GM21619 (cell line): ENCODE measurements around the gene HELLS.
"Not testable (repeated sequence)": the region's sequence is repeated elsewhere in the genome, so short reads cannot be mapped to it uniquely, and the experiment has no call there.

Source experiments
- ATAC-seq: cut with Tn5 transposase; IDR thresholded peaks from one replicate; pipeline ENCODE4 v1.9.1; 2021; ENCODE audit not compliant: unreplicated experiment

HELLS gene

DNA sequence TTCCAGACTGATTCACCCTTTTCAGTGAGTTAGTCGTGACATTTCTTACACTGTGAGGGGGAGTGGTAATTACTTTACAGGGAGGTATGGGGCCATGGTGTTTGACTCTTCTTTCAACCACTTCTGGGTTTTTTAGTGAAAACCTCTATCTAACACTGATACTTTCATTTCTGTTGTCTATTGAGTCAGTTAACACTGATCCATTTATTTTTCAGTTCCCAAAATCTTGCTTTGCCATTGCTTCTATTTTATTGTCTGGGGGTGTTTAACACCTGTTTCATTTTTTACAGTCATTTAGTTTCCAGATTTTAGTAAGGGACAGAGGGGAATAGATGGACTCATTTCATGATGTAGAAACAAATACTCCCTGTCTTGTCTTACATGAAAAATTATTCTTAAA lies 61.5 kb downstream of the HELLS start:
- ATAC-seq: peak; percentile 83

DNA sequence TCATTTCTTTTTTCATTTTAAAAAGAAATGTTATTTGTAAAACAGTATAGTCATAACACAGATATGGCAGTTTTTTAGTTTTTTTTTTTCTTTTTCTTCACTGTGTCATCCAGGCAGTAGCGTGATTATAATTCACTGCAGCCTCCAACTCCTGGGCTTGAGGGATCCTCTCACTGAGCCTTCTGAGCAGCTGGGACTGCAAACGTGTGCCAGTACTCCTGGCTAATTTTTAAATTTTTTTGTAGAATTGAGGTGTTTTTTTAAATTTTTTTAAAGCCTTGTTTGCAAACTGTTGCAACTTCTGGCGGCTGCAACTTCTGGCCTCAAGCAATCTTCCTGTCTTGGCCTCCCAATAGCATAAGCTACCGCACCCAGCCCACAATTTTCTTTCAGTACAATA lies 63.0 kb downstream of the HELLS start:
- ATAC-seq: no peak

DNA sequence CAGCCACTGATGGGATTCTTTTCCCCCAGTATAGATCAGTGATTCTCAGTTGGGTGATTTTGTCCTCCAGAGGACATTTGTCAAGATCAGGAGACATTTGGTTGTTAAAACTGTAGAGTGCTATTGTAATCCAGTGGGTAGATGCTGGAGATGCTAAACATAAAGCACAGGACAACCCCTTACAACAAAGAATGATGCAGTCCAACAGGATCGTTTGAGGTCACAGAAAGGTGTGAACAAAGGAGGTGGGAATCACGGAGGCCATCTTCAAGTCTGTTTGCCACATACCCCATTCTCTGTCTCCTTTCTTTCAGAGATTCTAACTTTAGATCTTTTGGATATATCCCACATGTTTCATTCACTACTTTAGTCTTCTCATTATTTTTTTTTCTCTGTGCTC lies 69.0 kb downstream of the HELLS start:
- ATAC-seq: no peak

DNA sequence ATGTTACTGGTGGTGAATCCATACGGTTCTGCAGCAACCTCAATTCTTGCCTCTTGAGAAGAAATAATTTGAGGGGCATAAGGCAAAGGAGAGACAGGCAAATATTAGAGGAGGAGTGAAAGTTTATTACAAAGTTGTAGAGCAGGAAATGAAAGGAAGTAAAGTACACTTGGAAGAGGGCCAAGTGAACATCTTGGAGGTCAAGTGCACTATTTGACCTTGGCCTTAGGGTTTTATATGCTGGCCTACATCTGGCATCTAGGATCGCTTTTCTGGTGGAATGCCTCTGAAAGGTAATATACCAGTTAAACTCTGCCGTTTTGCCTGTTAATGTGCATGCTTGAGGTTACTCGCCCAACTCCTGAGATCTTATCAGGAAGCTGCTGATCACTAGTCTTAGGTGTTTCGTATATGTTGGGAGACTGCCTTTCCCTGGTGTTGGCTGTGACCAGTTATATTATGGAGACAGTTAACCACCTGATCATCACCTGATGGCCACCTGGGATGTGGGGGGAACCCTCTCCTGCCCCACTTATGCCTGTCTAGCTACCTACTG lies 71.9 kb downstream of the HELLS start:
- no peak for ATAC-seq

DNA sequence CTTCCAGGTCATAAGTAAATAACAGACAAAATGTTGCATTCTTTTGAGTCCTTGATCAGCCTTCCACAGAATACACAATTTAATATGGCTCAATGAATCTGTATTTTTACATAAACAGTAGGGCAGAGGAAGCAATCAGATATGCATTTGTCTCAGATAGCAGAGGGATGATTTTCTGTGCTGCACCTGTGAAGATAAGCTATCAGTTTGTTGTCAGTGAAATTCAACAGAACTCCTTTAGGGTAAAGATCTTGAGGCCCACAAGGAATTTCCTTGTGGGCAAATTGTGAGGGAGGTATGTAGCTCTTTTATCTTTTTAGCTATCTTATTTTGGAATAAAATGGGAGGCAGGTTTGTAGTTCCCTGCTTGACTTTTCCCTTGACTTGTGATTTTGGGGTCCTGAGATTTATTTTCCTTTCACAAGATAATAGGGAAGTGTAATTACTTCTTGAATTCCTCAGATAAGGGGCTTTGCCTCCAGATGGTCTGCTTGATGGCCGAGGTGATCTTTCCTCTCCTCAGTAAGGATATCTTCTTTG lies 77.1 kb downstream of the HELLS start:
- no peak for ATAC-seq

DNA sequence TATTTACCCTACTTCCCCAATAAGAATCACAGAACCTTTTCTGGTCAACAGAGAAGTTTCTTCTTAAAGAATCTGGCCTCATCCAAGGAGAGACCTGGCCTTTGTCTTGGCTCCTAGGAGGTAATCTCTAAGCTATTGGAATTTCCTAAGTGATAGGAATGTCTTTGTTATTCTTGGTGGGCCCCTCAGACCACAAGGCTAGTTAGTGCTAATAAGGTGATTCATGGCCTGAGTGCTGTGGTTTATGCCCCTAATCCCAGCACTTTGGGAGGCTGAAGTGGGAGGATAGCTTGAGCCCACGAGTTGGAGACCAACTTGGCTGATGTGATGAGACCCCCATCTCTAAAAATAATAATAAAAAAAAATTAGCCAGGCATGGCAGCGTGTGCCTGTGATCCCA lies 78.0 kb downstream of the HELLS start:
- ATAC-seq: no peak

DNA sequence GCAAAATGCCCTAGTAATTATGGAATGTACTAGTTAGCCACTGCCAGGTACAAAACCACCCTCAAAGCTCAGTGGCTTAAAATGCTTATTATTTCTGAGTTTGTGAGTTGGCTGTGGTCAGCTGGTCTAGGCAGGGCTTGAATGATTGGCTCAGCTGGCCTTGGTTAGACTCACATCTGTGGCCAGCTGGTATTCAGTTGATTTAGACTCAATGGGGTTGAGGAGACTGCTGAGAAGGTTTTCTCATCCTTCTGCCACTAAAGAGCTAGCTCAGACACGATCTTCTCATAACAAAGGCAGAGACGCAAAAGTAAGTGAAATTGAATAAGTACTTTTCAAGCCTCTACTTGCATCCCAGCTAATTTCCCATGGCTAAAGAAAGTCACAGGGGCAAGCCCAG lies 80.9 kb downstream of the HELLS start:
- no peak for ATAC-seq

DNA sequence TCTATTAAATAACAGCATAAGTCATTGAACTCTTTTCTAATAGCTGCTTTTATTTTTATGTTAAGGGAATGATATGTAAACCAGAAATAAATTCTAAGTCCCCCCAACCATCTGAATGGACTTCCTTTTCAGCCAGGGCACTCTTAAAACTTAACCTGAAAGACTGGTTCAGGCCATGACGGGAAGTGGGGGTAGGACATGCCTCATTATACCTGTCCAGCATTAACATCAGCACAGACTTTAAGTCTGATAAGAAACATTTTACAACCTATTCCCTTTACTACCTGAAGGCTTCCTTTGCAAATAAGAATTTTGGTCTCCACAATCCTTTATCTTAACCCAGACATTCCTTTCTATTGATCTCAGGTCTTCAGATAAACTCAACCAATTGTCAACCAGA lies 81.9 kb downstream of the HELLS start:
- ATAC-seq: no peak

DNA sequence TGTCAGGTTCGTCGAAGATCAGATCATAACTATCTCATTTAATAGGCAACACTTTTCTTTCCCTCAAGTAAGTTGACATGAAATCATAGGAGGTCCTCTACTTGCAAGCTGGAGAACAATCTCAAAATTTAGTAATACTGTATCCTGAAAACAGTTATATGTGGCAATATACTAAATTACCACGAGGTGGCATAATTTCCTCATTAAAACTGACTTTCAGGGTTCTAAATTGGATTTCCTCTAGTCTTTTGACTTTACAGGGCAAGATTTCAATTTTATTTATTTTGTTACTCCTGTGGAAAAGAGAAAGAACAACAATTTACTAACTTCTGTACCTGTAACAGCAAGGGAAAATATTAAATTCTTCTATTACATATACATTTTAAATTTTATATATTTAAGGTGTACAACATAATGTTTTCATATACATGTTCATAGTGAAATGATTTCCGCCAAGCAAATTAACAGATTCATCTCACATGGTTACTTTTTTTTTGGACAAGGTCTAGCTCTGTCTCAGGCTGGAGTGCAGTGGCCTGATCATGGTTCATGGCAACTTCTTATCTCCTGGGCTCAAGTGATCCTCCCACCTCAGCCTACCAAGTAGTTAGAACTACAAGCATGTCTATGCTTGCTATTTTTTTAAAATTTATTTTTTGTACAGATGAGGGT lies 84.6 kb downstream of the HELLS start:
- no peak for ATAC-seq

DNA sequence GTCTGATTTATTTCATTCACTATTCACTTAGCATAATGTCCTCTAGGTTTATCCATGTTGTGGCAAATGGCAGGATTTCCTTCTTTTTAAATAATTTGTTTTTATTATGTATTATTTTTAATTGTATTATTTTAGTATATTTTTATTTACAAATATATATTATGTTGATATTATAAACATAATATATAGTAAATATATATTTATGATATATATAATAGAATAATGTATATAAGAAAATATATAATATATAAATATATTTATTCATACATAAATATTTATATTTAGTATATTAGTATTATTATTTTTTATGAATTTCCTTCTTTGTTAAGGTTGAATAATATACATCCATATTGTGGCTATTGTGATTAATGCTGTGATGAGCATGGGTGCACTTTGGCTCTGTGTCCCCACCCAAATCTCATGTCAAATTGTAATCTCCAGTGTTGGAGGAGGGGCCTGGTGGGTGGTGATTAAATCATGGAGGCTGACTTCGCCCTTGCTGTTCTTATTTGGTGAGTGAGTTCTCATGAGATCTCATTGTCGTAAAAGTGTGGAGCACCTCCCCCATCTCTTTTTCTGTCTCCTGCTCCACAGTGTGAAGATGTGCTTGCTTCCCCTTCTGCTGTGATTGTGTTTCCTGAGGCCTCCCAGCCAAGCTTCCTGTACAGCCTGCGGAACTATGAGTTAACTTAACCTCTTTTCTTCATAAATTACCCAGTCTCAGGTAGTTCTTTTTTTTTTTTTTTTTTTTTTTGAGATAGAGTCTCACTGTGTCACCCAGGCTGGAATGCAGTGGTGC lies 85.7 kb downstream of the HELLS start:
- ATAC-seq: no peak

DNA sequence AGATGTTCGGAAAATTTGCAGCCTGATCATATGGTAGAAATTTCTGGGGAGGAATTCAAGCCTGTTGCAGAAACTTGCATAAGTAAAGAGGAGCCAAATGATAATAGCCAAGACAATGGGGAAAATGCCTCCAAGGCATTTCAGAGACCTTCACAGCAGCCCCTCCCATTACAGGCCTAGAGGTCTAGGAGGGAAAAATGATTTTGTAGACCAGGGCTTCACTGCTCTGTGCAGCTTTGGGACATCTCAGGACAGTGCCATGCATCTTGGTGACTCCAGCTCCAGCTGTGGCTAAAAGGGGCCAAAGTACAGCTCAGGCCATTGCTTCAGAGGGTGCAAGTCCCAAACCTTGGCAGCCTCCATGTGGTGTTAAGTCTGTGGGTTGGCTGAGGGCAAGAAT lies 87.4 kb downstream of the HELLS start:
- ATAC-seq: no peak

DNA sequence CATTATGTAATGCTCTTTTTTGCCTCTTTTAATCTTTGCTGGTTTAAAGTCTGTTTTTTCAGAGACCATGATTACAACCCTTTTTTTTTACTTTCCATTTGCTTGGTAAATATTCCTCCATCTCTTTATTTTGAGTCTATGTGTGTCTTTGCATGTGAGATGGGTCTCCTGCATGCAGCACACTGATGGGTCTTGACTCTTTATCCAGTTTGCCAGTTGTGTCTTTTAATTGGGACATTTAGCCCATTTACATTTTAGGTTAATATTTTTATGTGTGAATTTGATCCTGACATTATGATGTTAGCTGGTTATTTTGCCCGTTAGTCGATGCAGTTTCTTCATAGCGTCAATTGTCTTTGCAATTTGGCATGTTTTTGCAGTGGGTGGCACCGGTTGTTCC lies 92.5 kb downstream of the HELLS start:
- not testable (repeated sequence) for ATAC-seq

DNA sequence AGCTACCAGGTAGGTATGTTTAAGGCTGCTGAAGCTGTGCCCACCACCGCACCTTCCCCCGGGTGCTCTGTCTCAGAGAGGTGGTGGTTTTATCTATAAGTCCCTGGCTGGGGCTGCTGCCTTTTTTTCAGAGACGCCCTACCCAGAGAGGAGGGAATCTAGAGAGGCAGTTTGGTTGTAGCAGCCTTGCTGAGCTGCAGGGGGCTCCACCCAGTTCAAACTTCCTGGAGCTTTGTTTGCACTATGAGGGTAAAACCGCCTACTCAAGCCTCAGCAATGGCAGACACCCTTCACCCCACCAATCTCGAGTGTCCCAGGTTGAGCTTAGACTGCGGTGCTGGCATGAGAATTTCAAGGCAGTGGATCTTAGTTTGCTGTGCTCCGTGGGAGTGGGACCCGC lies 94.3 kb downstream of the HELLS start:
- no peak for ATAC-seq

DNA sequence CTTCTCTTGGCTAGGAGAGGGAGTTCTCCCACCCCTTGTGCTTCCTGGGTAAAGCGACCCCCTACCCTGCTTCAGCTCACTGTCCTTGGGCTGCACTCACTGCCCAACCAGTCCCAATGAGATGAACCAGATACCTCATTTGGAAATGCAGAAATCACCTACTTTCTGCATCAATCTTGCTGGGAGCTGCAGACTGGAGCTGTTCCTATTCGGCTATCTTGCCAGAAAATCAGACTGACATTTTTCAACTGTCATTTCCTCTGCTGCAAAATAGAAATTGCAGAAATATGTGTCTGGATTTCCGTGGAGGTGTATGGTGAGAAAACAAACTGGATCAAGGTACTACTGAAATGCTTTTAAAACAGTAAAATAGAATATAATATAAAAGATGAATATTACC lies 95.0 kb downstream of the HELLS start:
- no peak for ATAC-seq

DNA sequence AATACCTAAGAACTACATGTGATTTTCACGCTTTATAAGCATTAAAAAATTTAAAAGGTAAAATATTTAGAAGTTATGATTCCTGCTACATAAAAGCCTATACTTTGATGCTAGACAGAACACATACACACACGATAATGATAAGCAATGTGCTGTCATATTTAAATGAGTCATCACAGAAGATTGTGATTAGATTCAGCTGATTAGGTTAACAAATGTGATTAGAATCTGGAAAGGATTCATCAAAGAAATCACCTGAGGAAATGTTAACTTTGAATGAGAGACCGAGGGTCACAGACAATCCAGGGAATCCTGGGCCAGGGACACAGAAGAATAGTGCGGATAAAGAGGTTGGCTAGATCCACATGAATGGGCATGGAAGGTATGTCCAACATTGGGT lies 95.9 kb downstream of the HELLS start:
- no peak for ATAC-seq

DNA sequence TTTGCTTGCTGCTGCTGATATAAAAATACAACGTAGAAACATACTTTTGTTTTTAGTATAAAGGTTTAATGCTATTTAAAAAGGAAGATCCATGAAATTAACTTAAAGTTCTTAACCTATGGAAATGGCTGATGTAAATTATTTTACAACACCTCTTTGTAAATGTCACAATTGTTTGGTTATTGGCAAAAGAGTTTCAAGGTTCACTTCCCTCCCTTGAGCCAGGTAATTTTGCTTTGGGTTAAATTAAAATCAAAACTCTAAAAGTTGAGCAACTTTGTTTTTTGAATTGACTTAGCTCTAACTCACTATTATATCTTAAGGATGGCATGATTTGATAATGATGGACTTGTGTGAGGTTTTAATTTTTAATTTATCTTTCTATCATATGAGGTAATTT lies 98.8 kb downstream of the HELLS start:
- no peak for ATAC-seq

DNA sequence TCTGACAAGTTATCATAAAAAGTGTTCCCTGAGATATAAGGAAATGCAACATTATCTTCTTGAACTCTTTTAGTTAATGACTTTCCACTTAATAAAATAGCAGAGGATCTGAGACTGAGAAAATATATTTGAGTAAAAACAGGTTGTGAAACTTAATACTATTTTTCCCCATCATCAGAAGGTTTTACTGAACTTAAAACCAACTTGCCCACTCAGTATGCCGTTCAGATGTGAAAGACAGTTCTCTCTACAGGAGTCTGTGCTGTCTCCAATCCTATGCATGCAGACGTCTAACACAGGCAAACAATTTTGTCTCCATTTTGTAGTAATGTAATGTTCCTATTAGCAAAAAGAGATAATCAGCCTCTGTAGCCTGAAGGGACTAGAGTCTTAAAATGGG lies 99.7 kb downstream of the HELLS start:
- peak; percentile 51 for ATAC-seq
